GM18858 (cell line): ENCODE results near the gene INPP5A.

Experiments
- ATAC-seq: cut with Tn5 transposase; IDR thresholded peaks from one replicate; pipeline ENCODE4 v1.9.1; 2021; ENCODE audit not compliant: unreplicated experiment

The INPP5A gene

DNA sequence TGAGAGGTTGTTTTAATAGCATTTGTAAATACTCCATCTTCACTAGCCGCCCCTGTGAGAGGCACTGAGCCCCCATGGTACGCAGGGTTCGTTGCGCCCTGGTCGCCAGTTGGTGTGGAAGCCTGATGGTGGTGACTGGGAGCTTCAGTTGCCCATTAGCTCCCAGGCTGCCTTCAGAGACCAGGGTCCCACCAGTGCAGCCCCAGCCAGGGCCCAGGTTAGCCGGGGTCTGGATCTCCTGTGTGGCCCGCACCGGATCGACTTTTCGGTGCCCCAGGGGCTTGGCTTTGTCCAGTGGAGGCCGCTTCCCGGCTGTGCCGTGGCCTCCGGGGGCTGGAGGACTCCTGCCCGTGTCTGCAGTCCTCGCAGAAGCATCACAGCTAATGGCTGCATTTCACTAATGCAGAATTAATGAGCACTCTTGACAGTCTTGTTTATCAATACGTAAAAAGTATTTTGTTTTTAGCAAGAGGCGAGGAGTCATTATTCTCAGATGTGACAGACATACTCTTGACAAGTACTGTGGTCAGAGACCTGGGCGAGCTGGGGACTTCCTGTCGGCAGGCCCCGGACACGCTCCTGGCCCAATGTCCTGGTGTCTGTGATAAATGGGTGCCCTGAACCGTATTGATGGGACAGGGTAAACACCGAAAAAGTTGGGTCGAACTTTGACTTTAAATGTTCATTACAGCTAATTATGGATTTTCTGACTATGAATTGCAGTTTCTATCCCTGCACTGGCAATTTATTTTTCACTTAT, 148.5 kb downstream of the INPP5A start:
- ATAC-seq, result no peak

DNA sequence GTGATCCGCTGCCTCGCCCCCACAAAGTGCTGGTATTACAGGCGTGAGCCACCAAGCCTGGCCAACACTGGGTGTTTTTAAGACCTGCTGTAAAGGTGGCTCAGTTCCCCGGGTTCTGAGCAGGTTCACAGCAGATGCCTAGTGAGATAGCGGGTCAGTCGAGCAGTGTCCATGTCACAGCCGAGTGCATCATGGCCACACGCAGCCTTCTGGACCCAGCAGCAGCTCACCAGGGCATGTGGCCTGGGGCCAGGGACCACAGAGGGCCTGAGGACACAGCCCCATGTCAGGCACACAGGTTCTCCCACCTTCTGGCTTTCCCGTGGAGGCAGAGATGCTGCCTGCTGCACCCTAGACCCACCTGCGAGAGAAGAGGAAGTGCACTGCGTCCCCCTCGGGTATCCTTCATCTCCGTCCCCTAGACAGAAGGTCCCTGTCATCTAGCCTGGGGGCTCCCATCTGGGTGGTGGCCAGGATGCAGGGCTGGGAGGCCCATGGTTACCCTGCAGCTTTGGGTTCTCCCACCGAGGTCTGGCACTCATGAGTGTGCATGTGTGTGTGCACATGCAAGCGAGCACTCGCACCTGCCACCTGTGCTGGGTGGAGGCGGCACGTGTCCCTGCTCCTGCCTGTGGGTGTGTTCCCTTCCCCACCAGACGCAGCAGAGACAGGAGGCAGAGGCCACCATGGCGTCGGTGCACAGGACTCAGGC, 149.8 kb downstream of the INPP5A start:
- no peak for ATAC-seq

DNA sequence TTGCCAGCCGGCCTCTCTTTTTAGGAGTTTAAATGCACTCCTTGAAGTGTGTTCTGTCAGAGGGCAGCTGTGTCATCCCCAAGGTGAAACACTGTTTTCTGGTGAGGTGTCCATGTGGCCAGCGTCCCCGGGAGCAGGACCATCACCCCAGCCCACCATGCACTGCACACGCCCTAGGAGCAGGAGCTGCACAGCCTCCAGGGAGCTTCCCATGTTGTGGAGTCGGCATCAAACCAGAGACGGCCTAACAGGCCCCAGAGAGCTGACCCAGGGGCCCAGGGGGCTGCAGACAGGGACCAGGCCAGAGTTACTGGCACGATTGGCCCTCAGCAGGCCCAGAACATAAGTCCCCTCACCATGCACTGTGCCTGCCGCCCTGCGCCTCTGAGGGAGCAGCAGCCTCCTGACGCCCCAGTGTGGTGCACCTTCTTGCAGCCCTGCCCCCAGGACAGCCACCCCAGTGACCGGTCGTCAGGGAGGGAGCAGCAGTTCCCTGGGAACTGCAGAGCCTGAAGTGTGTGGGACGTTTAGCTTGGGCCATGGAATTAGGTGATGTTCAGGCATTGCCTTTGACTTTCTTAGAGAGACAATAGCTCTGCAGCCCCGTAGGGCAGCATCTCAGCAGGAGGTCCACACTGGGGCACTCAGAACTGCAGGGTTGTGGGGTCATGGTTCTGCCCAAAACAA, 150.4 kb downstream of the INPP5A start:
- ATAC-seq, result no peak

DNA sequence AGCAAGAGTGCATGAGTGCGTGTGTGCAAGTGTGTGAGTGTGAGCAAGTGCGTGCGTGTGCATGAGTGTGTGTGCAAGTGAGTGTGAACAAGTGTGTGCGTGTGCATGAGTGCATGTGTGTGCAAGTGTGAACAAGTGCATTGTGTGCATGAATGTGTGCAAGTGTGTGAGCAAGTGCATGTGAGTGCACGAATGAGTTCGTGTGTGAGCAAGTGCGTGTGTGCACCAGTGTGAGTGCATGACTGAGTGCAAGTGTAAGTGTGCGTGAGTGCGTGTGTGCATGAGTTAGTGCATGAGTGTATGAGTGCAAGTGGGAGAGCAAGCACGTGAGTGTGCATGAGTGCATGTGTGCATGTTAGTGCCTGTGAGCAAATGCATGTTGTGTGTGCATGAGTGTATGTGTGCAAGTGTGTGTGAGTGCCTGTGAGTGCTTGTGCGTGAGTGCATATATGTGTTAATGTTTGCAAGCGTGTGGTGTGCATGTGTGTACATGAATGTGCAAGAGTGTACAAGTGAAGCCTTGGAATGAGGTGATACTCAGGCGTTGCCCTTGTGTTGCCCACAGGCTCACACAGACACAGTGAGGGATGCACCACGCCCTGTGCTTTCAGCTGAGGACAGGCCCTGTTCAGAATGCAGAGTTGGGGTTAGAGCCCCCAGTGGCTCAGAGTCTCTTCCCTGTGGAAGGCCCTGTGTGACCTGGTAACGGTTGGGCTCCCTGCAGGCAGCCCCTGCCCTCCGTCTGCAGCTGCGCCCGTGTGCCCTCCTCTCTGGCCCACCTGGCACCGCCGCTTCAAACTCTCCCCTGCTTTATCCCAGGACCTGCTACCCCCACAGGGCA, 151.2 kb downstream of the INPP5A start:
- ATAC-seq, result no peak

DNA sequence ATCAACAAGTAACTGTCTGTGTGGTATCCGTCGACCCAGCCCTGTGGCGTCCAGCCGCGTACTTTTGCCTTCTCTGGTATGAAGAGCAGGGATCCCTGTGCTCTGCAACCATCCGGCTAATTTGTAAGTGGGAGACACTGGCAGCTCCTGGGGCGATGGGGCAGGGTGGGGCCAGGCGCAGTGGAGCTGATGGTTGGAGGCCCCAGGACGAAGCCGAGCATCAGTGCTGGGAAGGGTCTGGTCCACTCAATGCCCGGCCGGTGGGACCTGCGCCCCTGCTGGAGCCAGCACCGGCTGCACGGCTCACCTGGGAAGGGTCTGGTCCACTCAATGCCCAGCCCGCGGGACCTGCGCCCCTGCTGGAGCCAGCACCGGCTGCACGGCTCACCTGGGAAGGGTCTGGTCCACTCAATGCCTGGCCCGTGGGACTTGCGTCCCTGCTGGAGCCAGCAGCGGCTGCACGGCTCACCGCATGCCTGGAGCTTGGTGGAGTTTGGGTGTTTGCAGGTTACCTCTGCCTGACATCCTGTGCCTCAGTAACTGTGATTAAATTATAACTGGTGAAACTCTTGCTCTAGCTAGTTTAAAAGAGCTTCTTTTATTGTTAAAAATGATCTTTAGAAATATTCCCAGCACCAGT, 152.3 kb downstream of the INPP5A start:
- ATAC-seq, result no peak

DNA sequence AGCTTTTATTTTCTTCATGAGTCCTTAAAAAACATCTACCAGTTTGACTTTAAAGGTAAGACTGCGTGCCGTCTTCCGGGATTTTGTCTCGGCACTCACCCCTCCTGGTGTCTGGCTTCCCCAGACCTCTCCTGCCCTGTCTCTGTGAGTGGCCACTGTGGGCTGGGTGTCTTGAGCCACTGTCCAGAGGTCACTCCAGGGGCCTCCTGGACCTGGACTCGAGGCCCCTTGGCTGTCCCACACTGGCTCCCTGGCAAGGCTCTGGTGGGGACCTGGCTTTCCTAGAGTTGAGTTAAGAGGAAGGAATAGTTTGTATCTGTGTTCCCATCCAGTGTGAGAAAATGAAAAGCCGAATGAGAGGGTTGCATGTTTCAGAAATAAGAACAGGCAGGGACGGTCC, 152.8 kb downstream of the INPP5A start:
- ATAC-seq, result no peak

DNA sequence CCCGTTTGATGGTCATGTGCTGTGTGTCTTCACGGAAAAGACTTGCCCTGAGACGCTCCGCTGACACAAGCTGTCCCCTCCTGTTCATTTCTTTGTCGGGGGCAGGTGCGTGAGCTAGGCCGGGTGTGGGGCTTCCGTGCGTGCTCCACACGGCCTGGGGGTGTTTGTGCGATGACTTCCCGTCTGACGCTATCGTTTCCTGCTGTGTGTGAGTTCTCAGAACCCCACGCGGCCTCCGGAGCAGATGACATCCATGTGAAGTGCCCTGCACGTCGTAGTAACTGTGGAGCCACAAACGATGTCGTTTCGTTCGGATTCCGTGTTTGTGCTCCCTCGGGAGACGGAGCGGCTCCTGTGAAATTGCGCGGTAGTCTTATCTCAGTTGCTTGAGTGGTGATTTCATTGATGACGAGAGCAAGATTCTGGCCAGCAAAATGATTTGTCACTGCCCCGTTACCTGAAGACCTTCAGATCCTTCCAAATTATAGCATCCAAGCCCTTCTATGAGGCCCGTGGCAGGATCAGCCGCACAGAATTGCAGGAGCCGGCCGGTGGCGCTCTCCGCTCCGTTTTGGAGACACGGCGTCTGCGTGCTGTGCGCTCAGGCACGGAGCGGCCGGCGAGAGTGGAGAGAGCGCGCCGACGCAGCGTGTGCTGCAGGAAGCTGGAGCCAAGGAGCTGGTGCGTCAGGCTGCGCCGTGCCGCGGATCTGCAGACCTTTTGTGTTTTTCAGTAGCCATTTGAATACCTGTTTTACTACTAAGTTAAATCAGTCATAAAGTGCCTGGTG, 153.4 kb downstream of the INPP5A start:
- ATAC-seq, result no peak

DNA sequence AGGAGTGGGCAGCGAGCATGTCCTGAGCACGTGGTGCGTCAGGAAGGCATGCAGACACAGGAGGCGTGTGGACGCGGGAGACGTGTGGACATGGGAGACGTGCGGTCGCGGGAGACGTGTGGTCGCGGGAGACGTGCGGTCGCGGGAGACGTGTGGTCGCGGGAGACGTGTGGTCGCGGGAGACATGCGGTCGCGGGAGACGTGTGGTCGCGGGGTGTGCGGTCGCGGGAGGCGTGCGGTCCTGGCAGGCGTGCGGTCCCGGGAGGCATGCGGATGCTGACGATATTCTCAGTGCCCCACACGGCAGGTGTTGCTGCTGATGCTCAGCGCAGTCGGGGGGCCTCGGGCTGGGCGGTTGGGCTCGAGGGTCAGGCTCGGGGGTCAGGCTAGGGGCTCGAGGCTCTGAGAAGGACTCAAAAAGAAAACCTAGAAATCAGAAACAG, 154.1 kb downstream of the INPP5A start:
- ATAC-seq, result no peak

DNA sequence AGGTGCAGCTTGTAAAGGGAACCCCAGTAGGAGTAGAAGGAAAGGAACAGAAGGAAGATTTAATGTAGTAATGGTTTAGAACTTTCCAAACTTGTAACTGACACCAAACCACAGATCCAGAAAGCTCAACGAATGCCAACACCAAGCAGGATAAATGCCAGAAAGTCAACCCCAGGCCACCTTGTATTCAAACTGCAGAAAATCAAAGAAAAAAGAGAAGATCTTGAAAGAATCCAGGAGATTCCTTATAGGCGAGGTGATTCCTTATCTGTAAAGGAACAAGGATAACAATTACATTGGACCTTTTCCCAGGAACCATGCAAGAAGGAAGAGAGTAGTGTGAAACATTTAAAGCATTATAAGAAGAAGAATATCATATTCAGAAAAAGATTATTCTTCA, 154.7 kb downstream of the INPP5A start:
- no peak for ATAC-seq

DNA sequence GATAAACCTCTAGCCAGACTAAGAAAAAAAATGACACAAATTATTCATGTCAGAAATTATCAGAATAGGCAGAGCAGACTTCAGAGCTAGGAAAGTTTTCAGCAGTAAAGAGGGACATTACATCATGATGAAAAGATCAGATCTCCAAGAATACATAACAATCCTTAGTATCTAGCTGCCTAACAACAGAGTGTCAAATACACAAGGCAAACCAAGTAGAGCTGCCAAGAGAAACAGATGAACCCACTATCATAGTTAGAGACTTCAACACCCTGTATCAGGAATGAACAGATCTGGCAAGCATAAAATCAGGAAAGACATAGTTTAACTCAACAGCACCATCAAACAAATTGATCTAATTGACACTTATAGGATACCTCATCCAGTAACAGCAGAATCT, 156.1 kb downstream of the INPP5A start:
- no peak for ATAC-seq

DNA sequence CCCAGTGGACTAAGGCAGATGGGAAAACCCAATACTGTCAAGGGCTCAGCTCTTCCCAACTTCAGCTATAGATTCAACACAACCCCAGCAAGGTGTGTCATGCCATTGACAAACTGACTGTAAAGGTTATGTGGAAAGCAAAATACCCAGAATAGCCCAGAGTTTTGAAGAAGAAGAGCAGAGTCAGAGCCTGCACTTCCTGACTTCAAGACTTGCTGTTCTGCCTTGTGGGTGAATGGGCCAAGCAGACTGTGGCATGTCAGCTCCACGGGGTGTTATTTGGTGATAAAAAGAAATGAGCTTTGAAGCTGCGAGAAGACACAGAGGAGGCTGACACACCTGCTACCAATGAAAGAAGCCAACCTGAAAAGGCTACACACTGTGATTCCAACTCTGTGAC, 158.6 kb downstream of the INPP5A start:
- ATAC-seq, result no peak

DNA sequence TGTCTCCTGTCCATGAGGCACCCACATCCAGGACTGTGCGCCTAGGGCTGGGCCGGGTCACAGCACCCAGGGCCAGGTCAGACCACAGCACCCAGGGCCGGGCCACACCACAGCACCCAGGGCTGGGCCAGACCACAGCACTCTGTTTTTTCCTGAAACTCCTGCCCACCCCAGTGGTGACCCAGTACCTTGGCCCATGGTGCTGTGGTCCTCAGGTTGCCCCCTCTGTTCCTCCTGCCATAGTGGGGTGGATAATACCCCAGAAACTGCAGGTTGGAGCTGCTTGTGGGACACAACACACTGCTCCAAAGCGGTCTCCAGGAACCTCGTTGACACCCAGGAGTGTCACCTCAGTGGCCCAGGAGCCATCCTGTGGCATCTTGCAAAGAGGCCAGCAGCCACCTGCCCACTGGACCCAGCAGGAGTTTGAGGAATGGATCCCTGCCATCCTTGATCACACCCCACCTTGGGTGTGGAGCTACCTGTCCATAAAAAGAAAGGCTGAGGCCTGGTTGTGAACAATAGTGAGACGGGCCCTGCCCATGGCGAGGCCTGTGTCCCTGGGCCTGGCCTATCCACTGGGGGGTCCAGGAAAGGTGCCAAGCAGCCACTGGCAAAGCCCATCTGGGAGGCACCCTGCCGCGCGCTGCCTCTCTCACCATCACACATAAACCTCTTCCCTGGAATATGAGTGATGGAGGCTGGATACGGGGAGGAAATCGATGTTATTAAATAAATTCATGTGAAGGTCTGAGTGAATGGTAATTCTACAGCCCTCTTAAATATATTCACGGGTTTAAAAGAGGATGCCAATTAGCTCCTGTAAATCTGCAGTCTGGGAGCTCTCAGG, 159.4 kb downstream of the INPP5A start:
- no peak for ATAC-seq

DNA sequence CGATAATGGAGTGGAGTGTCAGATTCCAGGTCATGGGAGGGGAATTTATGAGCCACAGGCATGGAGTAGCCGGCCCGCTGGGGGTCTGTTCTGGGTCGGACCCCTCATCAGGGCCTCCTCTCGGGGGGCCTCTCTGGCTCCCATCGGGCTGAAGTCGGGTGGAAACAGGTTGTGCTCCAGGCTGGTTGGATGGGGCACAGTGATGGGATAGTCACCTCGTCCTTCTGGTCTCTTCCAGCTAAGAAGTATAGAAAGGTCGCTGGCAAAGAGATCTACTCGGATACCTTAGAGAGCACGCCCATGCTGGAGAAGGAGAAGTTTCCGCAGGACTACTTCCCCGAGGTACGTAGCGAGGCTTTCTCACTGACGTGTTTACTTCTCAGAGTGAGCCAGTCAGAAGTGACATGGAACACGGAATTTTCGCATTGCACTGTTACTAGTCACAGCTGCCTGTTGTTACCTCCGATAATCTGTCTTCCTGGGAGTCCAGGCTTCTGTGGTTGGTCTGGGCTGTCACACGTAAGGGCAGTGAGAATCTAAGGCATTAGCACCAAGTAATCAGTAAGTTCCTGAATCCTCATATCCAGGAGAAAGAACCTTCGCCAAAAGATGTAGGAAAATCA, 160.1 kb downstream of the INPP5A start:
- no peak for ATAC-seq

DNA sequence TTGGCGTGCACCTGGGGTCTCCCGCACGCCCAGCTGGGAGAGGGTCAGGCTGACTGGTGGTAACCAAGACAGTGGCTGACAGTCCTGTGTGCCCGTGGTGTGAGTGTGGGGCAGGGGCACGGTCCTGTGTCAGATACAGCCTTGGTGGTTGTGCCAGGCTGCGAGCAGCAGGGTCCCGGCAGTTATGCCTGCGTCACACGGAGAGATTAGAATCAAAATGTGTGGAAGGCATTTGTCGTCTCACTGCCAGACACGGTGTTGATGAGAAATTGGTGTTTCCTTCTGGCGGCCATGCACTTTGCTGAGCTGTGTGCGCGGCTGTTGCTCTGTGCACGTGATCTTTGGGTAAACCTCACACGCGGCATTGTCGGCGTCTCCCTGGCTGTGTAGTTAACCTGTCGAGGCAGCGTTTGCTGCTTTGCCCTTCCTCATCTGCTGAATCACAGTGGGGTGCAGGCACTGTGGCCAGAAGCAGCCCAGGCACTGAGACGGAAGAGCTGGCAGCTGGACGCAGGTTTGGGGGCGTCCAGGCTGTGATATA, 160.7 kb downstream of the INPP5A start:
- no peak for ATAC-seq

DNA sequence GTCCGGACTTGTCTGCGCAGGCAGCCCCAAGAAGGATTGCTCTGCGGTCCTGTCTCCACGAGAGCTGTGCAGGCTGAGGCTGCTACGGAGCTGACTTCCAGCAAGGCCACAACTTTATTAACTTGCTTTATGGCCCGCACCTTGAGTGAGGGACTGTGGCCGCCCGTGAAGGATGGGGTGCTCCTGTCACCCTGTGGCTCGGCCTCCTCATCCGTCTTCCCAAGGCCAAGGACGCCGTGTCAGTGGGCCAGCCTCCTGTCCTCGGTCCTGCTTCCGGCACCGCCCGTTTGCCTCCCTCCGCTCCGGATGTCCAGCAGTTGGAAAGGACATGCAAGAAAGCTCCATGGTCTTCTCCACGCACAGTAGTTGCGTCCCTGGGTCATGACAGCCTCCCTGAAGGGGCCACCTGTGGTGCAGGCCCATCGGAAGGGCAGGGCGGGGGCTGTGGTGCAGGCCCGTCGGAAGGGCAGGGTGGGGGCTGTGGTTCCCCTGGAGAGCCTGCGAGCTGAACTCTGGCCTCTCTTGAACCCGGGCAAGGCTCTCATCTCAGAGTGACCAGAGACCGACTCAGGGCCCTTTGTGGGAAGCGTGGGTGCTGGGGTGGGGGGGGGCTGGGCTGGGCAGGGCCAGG, 161.3 kb downstream of the INPP5A start:
- no peak for ATAC-seq

DNA sequence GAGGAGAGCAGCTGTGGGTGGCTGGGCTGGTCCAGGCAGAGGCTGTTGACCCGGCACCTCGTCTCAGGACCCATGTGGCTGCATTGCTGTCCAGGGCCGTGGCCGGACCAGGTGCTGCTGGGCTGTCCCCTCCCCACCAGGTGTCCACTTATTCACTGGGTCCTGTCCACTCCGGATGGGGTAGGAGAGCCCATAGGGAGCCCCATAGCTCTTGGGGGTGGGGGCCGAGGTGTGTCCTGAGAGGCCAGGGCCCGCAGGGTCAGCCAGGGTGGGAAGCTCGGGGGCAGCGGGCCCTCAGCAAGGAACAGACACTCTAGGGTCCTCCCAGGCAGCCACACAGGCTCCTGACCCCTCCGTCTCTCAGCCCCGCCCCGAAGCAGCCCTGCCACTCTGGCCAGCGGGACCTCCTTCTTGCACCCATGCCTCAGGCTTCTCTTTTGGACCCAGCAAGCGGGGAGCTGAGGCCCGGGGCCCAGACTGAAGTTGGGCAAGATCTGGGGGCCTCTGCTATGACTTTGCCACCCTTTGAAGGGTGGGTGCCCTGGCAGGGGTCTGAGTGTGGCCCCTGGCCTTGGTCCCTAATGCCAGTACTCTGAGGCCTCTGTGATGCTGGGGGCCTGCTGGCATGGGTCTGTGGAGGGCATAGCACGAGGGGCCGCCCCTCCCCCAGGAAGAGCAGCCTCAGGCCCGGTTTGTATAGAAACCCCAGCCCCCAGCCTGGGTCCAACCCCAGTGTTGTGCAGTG, 162.0 kb downstream of the INPP5A start:
- no peak for ATAC-seq
